ENCODE measurements around the gene PTGER1. TPM values are rescaled to one million over a fixed set of nuclear protein-coding genes. Genes with fewer than 3 reads are reported as not detected.

Gene PTGER1
- total and polyA plus RNA-seq, 2 of the 8 experiments (the other 6 are each of a cell fraction or from before 2014, with no cell fraction given): 0.20 to 0.41 TPM

GRCh38 chr19:14432791-14433553, 42.2 kb downstream of the PTGER1 start, which contains the start of gene PKN1 (continued):
- TF ChIP-seq CBX8 (IDR thresholded peaks at IDR 0.05; ENCODE audit: borderline replicate concordance, low read depth, low read length) (no peak), RBBP5 (IDR thresholded peaks at IDR 0.05; ENCODE audit: borderline replicate concordance, low read depth, low read length) (no peak), SIN3A (conservative IDR thresholded peaks at IDR 0.05 in 1 of 2, IDR thresholded peaks at IDR 0.05 in 1 of 2; ENCODE audit: low read depth in 1 of 2, low read length in 2 of 2) (0 out of 4 replicates have a peak, but pooled peaks of 1 of the 2 experiments have one; percentile 2), SP2 (IDR thresholded peaks at IDR 0.05; ENCODE audit: low read length) (no peak), HDAC6 (IDR thresholded peaks at IDR 0.05; ENCODE audit: low read depth, low read length) (no peak), KDM1A (IDR thresholded peaks at IDR 0.05; ENCODE audit: borderline replicate concordance, low read length) (peak; percentile 29; the same call in 1 of the 2 replicates), HDAC2 (IDR thresholded peaks at IDR 0.05; ENCODE audit: borderline replicate concordance in 1 of 2, low read depth in 2 of 2, low read length in 2 of 2) (no peak), RNF2 (IDR thresholded peaks at IDR 0.05; ENCODE audit: borderline replicate concordance, low read depth, low read length, missing control alignments, poor library complexity, severe bottlenecking) (no peak), PHF8 (conservative IDR thresholded peaks at IDR 0.05; ENCODE audit: low read depth, low read length) (peak; percentile 37; the same call in 1 of the 2 replicates), TEAD4 (IDR thresholded peaks at IDR 0.05; ENCODE audit: low read depth, low read length) (no peak), BCL11A (IDR thresholded peaks at IDR 0.05; ENCODE audit: low read depth in 2 of 2, low read length in 2 of 2) (no peak), RAD21 (IDR thresholded peaks at IDR 0.05 in 1 of 2, conservative IDR thresholded peaks at IDR 0.05 in 1 of 2; ENCODE audit: low read depth in 2 of 2, low read length in 2 of 2) (no peak), JUND (IDR thresholded peaks at IDR 0.05; ENCODE audit: low read length) (0 out of 2 replicates have a peak, but pooled peaks have one; percentile 6), KDM5A (IDR thresholded peaks at IDR 0.05; ENCODE audit: low read length) (no peak), E2F6 (IDR thresholded peaks at IDR 0.05) (peak; percentile 20; the same call in 1 of the 2 replicates), RXRA (IDR thresholded peaks at IDR 0.05; ENCODE audit: insufficient read depth, low read depth, low read length) (no peak), SIRT6 (IDR thresholded peaks at IDR 0.05; ENCODE audit: low read length) (no peak), TCF12 (IDR thresholded peaks at IDR 0.05; ENCODE audit: low read depth, low read length) (no peak), JUN (IDR thresholded peaks at IDR 0.05; ENCODE audit: low read depth, low read length) (no peak), YY1 (IDR thresholded peaks at IDR 0.05; ENCODE audit: low read depth, low read length) (no peak), ASH2L (IDR thresholded peaks at IDR 0.05; ENCODE audit: low read length) (no peak)
